HCT116 (cell line): ENCODE results near the gene RPL4. TPM values are rescaled to one million over a fixed set of nuclear protein-coding genes. Genes with fewer than 3 reads are reported as not detected.

ENCODE experiments used
- ATAC-seq: fragments of 200-7000 bp; cut with Tn5 transposase; 2 replicates; pipeline ENCODE4 v1.9.1; 2020; ENCODE audit warnings: mild to moderate bottlenecking, moderate library complexity
- BruUV-seq: library from RNA; stranded (reverse); fragments of 400-500 nt; replicated peaks from 2 replicates; lab custom pipeline; 2021; lab: Mats Ljungman, UMichigan
- CTCF ChIA-PET: fragments of 300-600 bp; sonication (Branson Sonifier 250); formaldehyde crosslinking; loops from one replicate; lab custom pipeline; 2021; ENCODE audit warnings: antibody characterized with exemption; lab: Charles Lee
- POLR2A ChIA-PET: fragments of 300-600, 350-600 bp; sonication (Branson Sonifier 250); formaldehyde crosslinking; loops from one replicate; lab custom pipeline; 2021; ENCODE audit warnings: antibody characterized with exemption; lab: Charles Lee
- RAD21 ChIA-PET, 2 experiments: fragments of 300-600 bp; sonication (Branson Sonifier 250); formaldehyde crosslinking; loops; one replicate each; lab custom pipeline; 2023; ENCODE audit warnings: low total read pairs in 2 of 2; ENCODE audit not compliant: uncharacterized antibody in 2 of 2, unreplicated experiment in 2 of 2, low non-redundant PET in 1 of 2; lab: Charles Lee
- DNase-seq: peaks from one replicate; pipeline ENCODE4 v3.0.0-alpha.2; 2010; ENCODE audit warnings: low read depth, low spot score
- H2AFZ ChIP-seq: fragments of 200-600 bp; shearing (Covaris generic), sonication (generic); 2 replicates; pipeline ENCODE4 v1.6.1; 2017; ENCODE audit warnings: low read depth, mixed run types, mixed read lengths, antibody characterized with exemption, low read length; ENCODE audit not compliant: poor library complexity, severe bottlenecking
- H3K27ac ChIP-seq: 2 replicates; pipeline ENCODE4 v1.5.1; 2012; ENCODE audit warnings: low read depth, low read length
- H3K27me3 ChIP-seq: fragments of 200-600 bp; sonication (generic); 2 replicates; pipeline ENCODE4 v1.6.1; 2016; ENCODE audit warnings: mixed run types, low read length, mixed read lengths; ENCODE audit not compliant: insufficient read depth
- H3K36me3 ChIP-seq, 2 experiments: fragments of 200-500 bp in 1 of 2; fragments of 200-600 bp in 1 of 2; sonication (Bioruptor generic) in 1 of 2; sonication (generic) in 1 of 2; 2 replicates each; pipeline versions ENCODE4 v1.5.1 to v1.6.1; 2014 to 2016; ENCODE audit warnings: low read length in 2 of 2, inconsistent platforms in 1 of 2, mixed read lengths in 1 of 2, mixed run types in 1 of 2; ENCODE audit not compliant: insufficient read depth in 2 of 2, control insufficient read depth in 1 of 2
- H3K4me1 ChIP-seq, 2 experiments: fragments of 200-600 bp in 1 of 2; sonication (generic) in 1 of 2; 2 replicates each; pipeline versions ENCODE4 v1.5.1 to v1.6.1; 2012 to 2017; ENCODE audit warnings: low read length in 2 of 2, inconsistent platforms in 1 of 2, mild to moderate bottlenecking in 1 of 2, mixed read lengths in 1 of 2, mixed run types in 1 of 2, moderate library complexity in 1 of 2; ENCODE audit not compliant: insufficient read depth in 2 of 2, control insufficient read depth in 1 of 2
- H3K4me2 ChIP-seq: fragments of 200-600 bp; sonication (generic); 2 replicates; pipeline ENCODE4 v1.6.1; 2017; ENCODE audit warnings: mixed run types, low read length, mixed read lengths
- H3K4me3 ChIP-seq, 2 experiments: fragments of 200-600 bp in 1 of 2; sonication (generic) in 1 of 2; replicated peaks in 1 of 2; 2 replicates each; pipeline ENCODE4 v1.5.1; 2011 to 2016; ENCODE audit warnings: low read length in 2 of 2, control low read depth in 1 of 2, low read depth in 1 of 2, mild to moderate bottlenecking in 1 of 2, mixed read lengths in 1 of 2, mixed run types in 1 of 2
- H3K79me2 ChIP-seq: fragments of 200-600 bp; sonication (generic); 2 replicates; pipeline ENCODE4 v1.6.1; 2017; ENCODE audit warnings: mild to moderate bottlenecking, mixed run types, low read length, moderate library complexity, mixed read lengths; ENCODE audit not compliant: insufficient read depth
- H3K9ac ChIP-seq: fragments of 200-600 bp; sonication (generic); 2 replicates; pipeline ENCODE4 v1.6.1; 2016; ENCODE audit warnings: low read length, mixed read lengths
- H3K9me2 ChIP-seq: fragments of 200-600 bp; sonication (generic), shearing (Covaris generic); 2 replicates; pipeline ENCODE4 v1.6.1; 2017; ENCODE audit warnings: mixed run types, mild to moderate bottlenecking, moderate library complexity; ENCODE audit not compliant: insufficient read depth
- H3K9me3 ChIP-seq, 2 experiments: fragments of 200-500 bp in 1 of 2; fragments of 200-600 bp in 1 of 2; sonication (Bioruptor generic) in 1 of 2; sonication (generic) in 1 of 2; 2 replicates each; pipeline ENCODE4 v1.6.1; 2014 to 2017; ENCODE audit warnings: low read length in 2 of 2, mixed read lengths in 2 of 2, inconsistent platforms in 1 of 2, low read depth in 1 of 2, mild to moderate bottlenecking in 1 of 2, mixed run types in 1 of 2, moderate library complexity in 1 of 2; ENCODE audit not compliant: control insufficient read depth in 1 of 2, insufficient read depth in 1 of 2
- H4K20me1 ChIP-seq: fragments of 200-600 bp; sonication (generic), shearing (Covaris generic); 2 replicates; pipeline ENCODE4 v1.6.1; 2017; ENCODE audit warnings: mixed run types, mild to moderate bottlenecking, moderate library complexity; ENCODE audit not compliant: insufficient read depth
- ELF1 ChIP-seq: IDR thresholded peaks from 2 replicates; pipeline ENCODE4 v1.6.1; 2012; ENCODE audit warnings: low read depth, borderline replicate concordance
- MAX ChIP-seq: IDR thresholded peaks from 2 replicates; pipeline ENCODE4 v1.6.1; 2012
- POLR2A ChIP-seq: IDR thresholded peaks from 2 replicates; pipeline ENCODE4 v1.7.0; 2011; ENCODE audit warnings: borderline replicate concordance; ENCODE audit not compliant: insufficient read depth, insufficient read length; ENCODE audit errors: extremely low read depth
- RAD21 ChIP-seq: IDR thresholded peaks from 2 replicates; pipeline ENCODE4 v1.6.1; 2012; ENCODE audit warnings: low read depth, mild to moderate bottlenecking
- SP1 ChIP-seq: IDR thresholded peaks from 2 replicates; pipeline ENCODE4 v1.6.1; 2012; ENCODE audit warnings: low read depth
- SRF ChIP-seq: IDR thresholded peaks from 2 replicates; pipeline ENCODE4 v1.6.1; 2012; ENCODE audit warnings: low read depth
- YY1 ChIP-seq: IDR thresholded peaks from 2 replicates; pipeline ENCODE4 v1.6.1; 2011; ENCODE audit warnings: low read length, low read depth, moderate library complexity, mild to moderate bottlenecking; ENCODE audit not compliant: insufficient replicate concordance; ENCODE audit errors: extremely low read depth
- ZFX ChIP-seq: fragments of 450-650 bp; IDR thresholded peaks from 2 replicates; pipeline ENCODE4 v1.6.1; 2017
- ZNF274 ChIP-seq: fragments of 200-500 bp; sonication (Bioruptor generic); IDR thresholded peaks from 2 replicates; pipeline ENCODE4 v1.6.1; 2014; ENCODE audit warnings: mild to moderate bottlenecking, low read depth, low read length, inconsistent platforms
- intact Hi-C: fragments of 100-400 bp; cut with micrococcal nuclease; formaldehyde crosslinking; loops from 2 replicates; pipeline ENCODE4 v1.10.0; 2022
- total RNA-seq: library from RNA; stranded (reverse); gene quantifications from one replicate; pipeline ENCODE4 v1.2.1, GENCODE V29; 2021; ENCODE audit not compliant: unreplicated experiment
- TF ChIP-seq, protein P1 (sequence below): IDR thresholded peaks from 2 replicates; pipeline ENCODE4 v1.6.1; 2012; ENCODE audit warnings: low read depth
- TF ChIP-seq, protein P2 (sequence below): IDR thresholded peaks from 2 replicates; pipeline ENCODE4 v1.6.1; 2012

RPL4 gene
- total RNA-seq, 1 experiment from 2014 or later, result 3,818 TPM

DNA sequence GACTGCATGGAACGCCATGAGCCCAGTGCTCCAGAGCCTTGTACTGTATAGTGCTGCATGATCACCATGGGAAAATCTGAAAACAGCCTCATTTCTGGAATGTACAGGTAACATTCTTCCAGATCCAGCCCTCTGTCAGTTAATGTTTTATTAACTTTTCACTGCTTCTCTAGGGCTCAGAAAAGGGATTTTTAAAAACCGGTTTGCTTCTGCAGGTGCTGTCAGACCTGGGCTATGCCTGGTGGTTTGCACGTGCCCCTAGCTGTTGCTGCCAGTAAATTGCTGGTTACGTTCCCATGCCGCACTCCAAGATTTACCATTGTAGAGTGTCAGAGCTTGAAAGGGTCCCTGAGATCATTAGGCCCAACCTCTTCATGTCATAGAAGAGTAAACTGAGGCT, 16.1 kb downstream of the RPL4 start:
- CTCF ChIA-PET, result interaction anchor here (2.0 kb wide), 1 partner anchor 10 kb away, joined by 8 read pairs; no protein-coding TSS in a partner anchor
- no peak for ATAC-seq
- peaks cover 32 to 33% of the 10 kb centered on the region in 2 experiments; a peak in 3 of 4 replicates for H3K36me3 ChIP-seq

DNA sequence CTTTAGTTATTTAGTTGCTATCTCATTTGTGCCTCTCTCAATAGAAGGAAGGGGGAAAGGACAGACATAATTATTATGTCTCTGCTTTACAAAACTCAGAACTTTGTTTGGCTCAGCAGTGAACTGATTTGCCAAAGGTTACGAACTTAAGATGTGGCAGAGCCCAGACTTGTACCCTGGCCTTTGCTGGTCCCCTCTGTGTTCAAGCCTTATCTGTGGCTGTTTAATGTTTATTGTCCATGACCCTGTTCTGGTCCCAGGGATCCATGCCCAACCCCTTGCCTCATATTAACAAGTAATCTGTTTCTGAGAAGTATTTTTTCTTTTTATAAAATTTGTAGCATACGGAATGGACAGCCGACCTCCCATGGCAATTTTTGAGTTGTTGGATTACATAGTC, 17.8 kb downstream of the RPL4 start:
- Histone ChIP-seq H3K27me3 (no peaks in the 10 kb centered on the region), H3K4me3 (no peak overlapping the region), H3K36me3 (peaks cover 27 to 30% of the 10 kb centered on the region in 2 experiments; a peak in 3 of 4 replicates), H3K4me2 (no peak overlapping the region), H2AFZ (no peak overlapping the region), H3K27ac (no peak overlapping the region), H4K20me1 (no peaks in the 10 kb centered on the region), H3K79me2 (peaks cover under 1% of the 10 kb centered on the region; the same call in 1 of the 2 replicates), H3K9ac (no peak overlapping the region), H3K9me3 (no peaks in the 10 kb centered on the region), H3K4me1 (peaks cover 17 to 18% of the 10 kb centered on the region in 2 experiments), H3K9me2 (no peaks in the 10 kb centered on the region)
- ATAC-seq (no peak), DNase-seq (no peak)
- ChIA-PET RAD21 (no interaction called here), CTCF (no interaction called here), POLR2A (no interaction called here)
- TF ChIP-seq MAX (no peak), RAD21 (no peak), SP1 (no peak), ZNF274 (no peak), ZFX (no peak)
- TF ChIP-seq, protein P1, sequence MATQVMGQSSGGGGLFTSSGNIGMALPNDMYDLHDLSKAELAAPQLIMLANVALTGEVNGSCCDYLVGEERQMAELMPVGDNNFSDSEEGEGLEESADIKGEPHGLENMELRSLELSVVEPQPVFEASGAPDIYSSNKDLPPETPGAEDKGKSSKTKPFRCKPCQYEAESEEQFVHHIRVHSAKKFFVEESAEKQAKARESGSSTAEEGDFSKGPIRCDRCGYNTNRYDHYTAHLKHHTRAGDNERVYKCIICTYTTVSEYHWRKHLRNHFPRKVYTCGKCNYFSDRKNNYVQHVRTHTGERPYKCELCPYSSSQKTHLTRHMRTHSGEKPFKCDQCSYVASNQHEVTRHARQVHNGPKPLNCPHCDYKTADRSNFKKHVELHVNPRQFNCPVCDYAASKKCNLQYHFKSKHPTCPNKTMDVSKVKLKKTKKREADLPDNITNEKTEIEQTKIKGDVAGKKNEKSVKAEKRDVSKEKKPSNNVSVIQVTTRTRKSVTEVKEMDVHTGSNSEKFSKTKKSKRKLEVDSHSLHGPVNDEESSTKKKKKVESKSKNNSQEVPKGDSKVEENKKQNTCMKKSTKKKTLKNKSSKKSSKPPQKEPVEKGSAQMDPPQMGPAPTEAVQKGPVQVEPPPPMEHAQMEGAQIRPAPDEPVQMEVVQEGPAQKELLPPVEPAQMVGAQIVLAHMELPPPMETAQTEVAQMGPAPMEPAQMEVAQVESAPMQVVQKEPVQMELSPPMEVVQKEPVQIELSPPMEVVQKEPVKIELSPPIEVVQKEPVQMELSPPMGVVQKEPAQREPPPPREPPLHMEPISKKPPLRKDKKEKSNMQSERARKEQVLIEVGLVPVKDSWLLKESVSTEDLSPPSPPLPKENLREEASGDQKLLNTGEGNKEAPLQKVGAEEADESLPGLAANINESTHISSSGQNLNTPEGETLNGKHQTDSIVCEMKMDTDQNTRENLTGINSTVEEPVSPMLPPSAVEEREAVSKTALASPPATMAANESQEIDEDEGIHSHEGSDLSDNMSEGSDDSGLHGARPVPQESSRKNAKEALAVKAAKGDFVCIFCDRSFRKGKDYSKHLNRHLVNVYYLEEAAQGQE, result no peak
- no TSS peak for BruUV-seq
- intact Hi-C loops, result no loop called here

More for the DNA sequence above, 16.1 kb downstream of the RPL4 start:
- Histone ChIP-seq H2AFZ (no peak overlapping the region), H3K4me3 (no peak overlapping the region), H4K20me1 (no peaks in the 10 kb centered on the region), H3K27ac (no peak overlapping the region)
- no peak for TF ChIP-seq POLR2A
- no peak for TF ChIP-seq ELF1
- TF ChIP-seq, protein P2, sequence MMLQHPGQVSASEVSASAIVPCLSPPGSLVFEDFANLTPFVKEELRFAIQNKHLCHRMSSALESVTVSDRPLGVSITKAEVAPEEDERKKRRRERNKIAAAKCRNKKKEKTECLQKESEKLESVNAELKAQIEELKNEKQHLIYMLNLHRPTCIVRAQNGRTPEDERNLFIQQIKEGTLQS, result no peak
- no peak for TF ChIP-seq YY1
- TF ChIP-seq SRF, result no peak
- TF ChIP-seq, all 23 proteins: peak for 0
- Histone ChIP-seq H3K9ac (no peak overlapping the region), H3K9me3 (no peaks in the 10 kb centered on the region), H3K9me2 (no peaks in the 10 kb centered on the region), H3K79me2 (peaks cover 4% of the 10 kb centered on the region; the same call in 1 of the 2 replicates), H3K4me1 (peaks cover under 1 to 1% of the 10 kb centered on the region in 2 experiments; a peak in 3 of 4 replicates), H3K4me2 (no peak overlapping the region), H3K27me3 (no peaks in the 10 kb centered on the region)
- DNase-seq, result no peak
- RAD21 ChIA-PET, result no interaction called here
- POLR2A ChIA-PET, result no interaction called here
- BruUV-seq, result no TSS peak
- intact Hi-C loops, result no loop called here
